ENCODE results near the gene DISC1.

DNA sequence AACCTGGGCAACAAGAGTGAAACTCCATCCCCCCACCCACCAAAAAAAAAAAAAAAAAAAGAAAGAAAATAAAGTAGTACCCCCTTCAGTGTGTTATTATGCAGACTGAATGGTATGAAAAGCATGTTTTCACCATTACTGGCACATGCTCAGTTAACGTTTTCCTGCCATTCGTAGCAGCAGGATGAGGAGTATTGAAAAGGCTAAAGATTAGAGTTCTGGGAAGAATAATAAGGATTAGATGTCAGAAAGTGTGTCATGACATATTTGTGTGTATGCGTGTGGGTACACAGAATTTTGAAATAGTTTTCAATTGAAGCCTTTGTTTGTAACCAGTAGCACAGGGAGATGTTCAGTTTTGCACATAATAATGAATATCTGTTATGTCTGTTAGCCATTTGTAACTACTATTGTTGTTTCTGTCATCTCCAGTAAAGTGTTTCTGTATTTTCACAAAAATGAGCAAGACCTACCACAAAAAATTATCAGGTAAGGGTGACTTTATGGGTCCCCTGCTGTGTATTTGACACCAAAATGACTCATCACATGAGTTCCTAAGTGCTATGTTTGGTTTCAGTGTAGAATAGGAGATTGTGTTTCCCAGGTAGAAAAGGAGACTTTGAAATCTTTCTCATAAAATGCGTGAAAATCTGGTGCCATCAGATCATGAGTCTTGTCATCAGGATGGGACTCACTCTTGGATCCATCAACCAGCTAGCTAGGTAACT, 358.9 kb downstream of the DISC1 start:
- TF ChIP-seq, protein P1, sequence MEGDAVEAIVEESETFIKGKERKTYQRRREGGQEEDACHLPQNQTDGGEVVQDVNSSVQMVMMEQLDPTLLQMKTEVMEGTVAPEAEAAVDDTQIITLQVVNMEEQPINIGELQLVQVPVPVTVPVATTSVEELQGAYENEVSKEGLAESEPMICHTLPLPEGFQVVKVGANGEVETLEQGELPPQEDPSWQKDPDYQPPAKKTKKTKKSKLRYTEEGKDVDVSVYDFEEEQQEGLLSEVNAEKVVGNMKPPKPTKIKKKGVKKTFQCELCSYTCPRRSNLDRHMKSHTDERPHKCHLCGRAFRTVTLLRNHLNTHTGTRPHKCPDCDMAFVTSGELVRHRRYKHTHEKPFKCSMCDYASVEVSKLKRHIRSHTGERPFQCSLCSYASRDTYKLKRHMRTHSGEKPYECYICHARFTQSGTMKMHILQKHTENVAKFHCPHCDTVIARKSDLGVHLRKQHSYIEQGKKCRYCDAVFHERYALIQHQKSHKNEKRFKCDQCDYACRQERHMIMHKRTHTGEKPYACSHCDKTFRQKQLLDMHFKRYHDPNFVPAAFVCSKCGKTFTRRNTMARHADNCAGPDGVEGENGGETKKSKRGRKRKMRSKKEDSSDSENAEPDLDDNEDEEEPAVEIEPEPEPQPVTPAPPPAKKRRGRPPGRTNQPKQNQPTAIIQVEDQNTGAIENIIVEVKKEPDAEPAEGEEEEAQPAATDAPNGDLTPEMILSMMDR (IDR thresholded peaks at IDR 0.05; ENCODE audit: low read depth, low read length), result no peak
- TF ChIP-seq, protein P2, sequence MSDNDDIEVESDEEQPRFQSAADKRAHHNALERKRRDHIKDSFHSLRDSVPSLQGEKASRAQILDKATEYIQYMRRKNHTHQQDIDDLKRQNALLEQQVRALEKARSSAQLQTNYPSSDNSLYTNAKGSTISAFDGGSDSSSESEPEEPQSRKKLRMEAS (IDR thresholded peaks at IDR 0.05; ENCODE audit: low read depth, low read length), result no peak

Data from NB4 (cell line).